GM23248 (cell line): ENCODE measurements around the gene PRELP.

Experiments
- EZH2 ChIP-seq: fragments of 200-600 bp; sonication (generic); IDR thresholded peaks from 2 replicates; pipeline ENCODE4 v1.6.1; 2018; ENCODE audit warnings: antibody characterized with exemption, mild to moderate bottlenecking; ENCODE audit not compliant: insufficient read depth, poor library complexity, severe bottlenecking
- EZH2phosphoT487 ChIP-seq: fragments of 200-600 bp; sonication (generic); IDR thresholded peaks from 2 replicates; pipeline ENCODE4 v1.6.1; 2018; ENCODE audit warnings: antibody characterized with exemption, moderate library complexity, mild to moderate bottlenecking, low read depth; ENCODE audit not compliant: insufficient read depth

DNA sequence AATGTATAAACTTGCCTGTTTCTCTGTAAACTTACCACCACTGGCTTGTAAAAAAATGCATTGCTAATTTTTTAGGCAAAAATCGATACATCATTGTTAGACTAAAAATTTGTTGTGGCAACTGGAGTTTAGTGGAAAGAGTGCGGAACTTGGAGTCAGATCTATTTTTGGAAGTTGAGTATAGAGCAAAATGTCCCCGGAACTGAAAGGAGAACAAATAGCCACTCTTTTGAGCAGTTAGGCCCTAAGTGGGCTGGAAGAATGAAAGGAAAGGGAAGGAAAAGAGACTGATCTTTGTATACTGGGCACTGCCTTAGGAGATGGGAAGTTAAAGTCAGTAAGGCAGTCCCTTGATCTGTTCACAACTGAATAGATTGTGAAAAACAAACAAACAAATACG, 48.5 kb downstream of the PRELP start:
- TF ChIP-seq EZH2phosphoT487 (no peak), EZH2 (no peak)
